ENCODE results near the gene ZBTB18.
A peak's percentile ranks its signal among the peaks of the same experiment; 100 is the strongest.

The ZBTB18 gene

DNA sequence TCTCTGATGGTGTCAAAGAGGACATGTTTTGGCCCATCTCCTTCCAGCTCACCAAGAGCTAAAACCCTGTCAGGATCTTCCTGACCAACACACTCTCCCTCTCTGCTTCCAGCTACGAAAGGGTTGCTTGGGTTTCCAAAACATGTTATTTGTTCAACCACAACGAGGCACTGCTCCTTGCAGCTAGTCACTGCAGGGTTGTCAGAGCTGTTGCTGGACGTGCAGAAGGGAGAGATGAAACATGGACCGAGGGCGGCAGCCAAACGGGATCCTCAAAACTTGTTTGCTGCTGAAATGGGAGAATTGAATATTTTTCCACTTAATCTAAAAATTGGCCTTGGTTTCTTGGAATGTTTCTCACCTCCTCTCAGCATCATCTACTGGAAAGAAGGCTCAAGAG, 12.4 kb downstream of the ZBTB18 start:
- DNase-seq (ENCODE audit: low read depth) = no peak

DNA sequence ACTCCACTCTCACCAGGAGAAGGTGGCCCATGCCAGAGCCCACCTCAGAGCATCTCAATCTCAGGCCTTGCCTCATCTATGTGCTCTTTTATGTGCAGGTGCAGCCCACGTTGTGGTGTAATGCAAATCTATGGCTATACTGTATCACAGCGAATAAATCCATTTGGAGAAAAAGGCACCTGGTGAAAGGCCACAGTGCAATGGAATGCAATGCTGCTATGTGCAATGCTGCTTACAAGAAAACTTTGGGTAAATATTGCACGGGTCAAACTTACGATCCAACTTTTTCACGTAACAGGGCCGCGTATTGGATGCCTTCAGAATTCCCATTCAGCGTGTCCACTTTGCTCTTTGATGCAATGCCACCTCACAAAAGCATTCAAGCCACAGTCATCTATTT, 13.5 kb downstream of the ZBTB18 start:
- no peak for DNase-seq (ENCODE audit: low read depth)

DNA sequence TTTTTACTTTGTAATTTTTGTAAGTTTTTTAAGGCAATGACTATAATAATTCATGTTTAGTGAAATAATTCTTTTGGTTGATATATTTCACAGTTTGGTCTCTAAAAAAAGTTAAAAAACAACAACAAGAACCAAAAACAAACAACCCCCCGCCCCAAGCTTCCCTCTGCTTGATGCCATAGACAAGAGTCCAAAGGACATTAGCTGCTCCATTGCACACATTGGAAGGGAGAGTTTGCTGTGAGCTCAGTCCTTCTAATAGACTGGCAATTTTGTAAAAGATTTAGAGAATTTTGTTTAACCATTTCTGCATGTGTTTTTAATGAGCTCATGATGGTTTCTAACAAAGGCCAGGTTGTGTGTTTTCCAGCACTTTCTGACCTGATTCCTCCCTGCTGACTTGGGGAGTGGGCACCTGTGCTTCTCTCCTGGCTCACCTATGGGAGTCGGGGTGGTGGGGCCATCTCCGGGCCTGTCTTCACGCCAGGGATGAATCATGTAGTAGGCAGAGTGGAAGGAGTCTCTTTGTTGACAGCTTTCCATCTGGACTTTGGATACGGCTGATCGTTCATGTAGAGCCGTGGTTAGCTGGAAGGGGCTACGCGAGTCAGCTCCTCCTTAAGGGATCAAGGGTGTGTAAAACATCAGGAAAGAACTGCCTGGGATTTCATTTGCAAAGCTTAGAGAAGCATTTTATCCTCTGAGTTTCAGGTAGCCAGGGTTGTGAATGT, 14.1 kb downstream of the ZBTB18 start:
- DNase-seq (ENCODE audit: low read depth) = no peak

DNA sequence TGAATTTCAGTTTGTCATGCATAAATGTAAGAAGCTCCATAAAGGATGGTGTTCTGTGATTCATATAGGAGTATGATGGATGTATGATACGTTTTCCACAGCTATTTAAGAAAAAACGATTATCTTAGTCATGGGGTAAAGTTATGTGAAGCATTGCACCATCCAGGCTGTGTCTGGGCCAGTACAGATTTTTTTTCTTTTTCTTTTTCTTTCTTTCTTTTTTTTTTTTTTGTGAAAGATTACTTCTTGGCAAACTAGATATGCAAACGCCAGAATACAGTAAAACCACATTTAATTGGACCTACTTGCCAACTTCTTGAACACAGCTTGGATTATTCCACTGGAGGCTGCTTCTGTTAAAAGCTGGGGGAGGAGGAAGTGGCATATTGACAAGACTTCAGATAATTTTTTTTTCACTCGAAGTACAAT, 14.9 kb downstream of the ZBTB18 start:
- DNase-seq (ENCODE audit: low read depth) = peak; percentile 95

DNA sequence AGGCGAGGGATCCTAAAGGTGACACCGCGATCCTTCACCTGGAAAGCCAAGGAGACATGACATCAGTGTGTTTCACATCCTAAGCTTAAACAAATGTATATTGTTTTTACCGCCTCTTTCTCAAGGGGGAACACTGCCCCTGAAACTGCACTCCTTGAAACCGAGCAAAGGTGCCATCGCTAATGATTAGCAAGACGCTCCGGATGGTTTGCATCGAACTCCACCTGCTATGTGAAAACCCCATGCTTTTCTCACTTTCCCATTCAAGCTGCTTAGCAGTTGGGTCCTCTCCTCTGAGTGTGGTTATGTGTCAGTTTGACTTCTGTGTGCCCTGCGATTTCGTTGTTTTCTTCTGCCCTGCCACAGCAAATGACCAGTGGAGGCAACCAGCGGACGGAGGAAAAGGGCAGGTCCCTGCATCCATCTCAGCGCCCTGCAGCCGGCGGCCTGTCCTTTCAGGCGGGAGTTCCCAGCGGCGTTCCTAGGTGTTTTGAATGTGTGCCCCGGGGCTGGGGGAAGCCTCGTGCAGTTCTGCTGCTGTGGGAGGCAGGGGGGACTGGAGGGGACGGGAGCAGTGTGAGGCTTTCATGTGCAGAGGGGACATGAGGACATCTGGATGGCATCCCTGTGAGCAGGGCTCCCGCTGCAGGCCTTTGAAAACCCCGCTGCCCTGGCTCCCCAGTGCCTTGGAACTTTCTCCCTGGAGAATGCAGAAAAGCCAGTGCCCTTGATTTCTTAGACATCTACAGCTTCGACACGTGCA, 16.1 kb downstream of the ZBTB18 start:
- DNase-seq (ENCODE audit: low read depth) = no peak

DNA sequence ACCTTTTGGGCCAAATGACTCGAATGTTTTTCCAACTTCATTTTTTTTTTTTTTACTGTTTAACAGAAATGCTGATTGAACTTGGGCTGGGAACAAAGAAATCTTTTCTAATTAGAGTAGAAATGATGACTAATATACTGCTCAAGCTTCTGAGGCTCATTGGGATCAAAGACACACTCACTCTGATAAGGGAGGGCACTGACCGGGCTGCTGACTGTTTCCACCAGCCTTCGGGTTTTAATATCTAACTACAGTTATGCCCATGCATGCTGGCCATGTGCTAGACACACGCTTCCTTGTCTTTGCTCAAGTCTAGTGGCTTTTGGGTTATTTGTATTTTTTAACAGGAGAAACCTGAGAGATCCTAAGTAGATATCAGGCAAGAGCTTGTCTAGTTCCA, 16.8 kb downstream of the ZBTB18 start:
- peak; percentile 52 for DNase-seq (ENCODE audit: low read depth)

DNA sequence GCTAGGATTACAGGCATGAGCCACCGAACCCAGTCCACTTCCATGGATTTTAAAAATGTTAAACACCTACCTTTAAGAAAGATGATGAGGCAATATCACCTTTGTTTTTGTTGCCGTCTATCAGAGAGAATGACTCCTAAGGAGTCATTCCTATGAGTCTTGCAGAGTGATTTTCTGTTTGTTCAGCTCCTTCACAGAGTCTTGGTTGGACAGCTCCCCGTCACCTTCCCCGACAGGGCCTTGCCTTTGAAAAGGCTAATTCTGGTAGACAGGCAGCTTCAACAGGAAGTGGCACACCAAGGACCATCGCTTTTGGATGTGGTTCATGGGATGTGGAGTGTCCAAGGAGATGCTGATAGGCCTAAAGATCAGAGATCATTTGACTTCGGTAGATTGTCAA, 17.5 kb downstream of the ZBTB18 start:
- DNase-seq (ENCODE audit: low read depth) = no peak

DNA sequence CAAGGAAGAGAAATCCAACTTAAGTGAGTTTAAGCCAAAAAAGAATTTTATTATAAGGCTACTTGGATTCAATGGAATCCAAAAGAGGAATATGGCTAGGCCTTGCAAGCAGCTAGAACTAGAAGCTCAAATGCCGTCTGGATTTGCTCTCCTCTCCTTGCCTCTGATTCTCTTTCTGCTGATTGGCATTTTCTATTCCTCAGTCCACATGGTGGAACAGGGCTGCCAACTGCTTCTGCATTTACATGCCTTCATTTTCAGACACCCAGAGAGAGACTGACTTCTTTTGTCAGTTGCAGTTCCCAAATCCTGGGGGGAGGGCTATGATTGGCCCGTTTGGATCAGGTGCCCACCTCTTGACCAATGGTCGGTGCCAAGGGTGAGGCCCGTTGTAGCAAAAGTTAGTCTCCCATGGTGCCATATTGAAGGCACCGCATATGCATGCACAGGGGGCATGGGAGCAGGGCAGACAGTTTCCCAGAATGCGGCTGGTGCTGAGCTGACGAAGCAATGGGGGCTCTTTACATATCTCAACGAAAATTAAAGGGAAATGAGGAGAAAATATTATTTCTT, 18.3 kb downstream of the ZBTB18 start:
- no peak for DNase-seq (ENCODE audit: low read depth)

DNA sequence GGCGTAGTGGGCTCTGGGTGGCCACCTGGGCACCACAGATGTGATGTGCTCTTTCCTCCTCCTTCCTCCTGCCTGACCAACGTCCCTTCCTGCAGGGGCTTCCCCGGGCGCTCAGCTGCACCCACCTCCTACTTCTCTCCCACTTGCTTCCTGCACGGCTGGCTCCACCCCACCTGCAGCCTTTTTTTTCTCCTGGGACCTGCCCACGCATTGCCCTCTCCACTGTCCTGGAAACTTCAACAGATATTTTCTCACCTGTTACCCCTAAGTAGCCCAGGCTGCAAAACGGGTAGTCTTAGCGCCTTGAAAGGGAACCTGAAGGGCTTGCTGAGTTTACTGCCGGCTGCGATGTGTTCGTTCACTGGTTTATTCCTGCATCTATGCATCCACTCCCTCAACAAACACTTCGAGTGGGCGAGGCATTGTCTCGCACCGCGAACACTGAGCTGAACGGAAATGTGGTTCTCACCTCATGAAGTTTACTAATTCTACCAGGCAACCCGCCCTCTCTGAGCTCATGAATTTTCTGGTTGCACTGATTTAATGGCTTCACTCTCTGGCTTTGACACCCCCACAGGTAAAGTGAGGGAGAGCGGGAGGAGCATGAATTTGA, 23.6 kb downstream of the ZBTB18 start:
- DNase-seq (ENCODE audit: low read depth) = no peak

DNA sequence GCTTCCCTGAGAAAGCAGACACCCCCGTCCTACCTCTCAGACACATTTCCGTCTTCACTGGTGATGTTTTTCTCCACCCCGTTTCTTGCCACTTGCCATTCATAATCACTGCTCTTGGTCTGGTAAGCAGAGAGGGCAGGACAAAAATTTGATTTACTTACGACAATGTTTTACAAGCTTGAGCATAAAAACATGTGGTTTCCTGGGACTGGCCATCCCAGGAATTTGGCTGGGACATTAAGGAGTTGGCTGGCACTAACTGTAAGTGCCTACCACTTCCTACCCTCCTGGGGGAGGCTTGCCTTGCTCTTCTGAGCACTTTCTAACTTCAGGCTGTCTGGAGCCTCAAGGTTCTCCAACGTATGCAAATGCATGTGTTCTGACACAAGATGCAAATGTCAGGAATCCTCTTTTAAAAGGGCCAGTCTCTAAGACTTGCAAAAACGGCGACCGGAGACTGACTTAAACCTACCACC, 24.2 kb downstream of the ZBTB18 start:
- no peak for DNase-seq (ENCODE audit: low read depth)

DNA sequence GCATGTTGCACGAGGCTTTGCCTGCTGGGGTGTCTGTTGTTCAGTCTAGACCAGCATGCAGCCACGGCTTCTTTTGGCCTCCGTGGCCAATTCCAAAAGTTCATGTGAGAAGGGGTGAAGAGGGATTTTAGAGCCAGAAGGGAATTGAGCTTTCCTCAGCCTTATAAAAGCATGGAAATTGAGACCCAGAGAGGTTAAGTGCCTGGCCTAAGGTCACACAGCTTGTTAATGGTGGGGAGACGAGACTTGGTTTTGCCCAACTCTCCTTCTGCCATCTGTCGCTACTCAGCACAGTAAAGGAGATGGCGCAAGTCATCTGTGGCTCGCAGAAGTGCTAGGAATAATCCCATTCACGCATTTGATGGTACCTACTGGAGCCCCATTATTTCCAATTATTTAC, 25.7 kb downstream of the ZBTB18 start:
- no peak for DNase-seq (ENCODE audit: low read depth)

DNA sequence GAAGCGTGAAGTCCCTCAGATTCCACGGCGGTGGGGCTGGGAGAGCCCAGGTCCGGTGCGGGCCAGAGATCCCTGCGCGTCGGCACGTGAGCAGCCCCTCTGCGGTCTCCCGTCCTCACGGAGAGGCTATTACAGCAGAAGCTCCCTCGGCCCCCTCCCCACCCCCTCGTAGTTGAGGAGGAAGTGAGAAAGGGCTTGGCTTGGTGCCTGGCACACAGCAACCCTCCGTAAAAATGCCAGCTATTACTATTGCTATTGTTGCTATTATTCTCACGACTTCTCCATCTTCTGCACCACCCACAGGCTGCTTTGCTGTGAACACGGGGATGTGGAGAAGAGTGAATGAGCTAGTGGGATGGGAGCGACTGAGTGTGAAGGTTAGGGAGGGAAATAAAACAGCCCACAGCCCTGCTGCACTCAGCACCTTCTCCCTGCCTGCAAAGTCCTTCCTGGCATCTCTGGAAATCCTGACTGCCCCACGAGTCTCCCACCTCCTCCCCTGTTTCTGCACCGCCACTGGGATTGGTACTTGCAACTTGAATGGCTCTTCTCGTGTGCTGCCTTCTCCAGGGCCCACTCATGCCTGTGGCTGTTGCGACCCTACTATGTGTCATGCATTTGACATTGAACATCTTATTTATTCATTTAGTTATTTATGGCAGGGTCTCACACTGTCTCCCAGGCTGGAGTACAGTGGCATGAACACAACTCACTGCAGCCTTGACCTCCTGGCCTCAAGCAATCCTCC, 26.6 kb downstream of the ZBTB18 start:
- DNase-seq (ENCODE audit: low read depth) = no peak

DNA sequence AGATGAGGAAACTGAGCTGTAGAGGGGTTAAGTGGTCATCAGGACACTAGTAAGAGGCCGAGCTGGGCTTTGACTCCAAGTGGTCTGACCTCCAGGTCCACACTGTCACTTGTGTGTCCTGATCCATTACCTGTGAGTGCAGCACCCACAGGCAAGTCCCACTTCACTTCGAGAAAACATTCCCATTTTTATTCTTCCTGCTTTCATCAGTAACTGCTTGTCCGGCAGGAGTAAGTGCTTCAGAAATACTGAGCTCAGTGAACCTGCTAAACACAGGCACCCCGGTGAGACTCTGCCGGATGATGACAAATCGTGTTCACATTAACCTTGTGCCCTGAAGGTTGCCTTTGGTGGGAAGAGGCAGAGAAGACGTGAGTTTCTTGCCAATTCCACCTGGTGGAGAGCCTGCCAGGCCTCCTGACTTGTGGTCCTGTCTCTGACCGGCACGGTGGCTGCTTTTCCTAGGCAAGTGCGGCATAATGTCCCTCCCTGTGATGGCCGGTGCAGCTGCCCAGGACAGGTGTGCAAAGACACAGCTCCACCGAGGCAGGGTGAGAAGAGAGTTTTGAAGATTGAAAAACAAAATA, 29.4 kb downstream of the ZBTB18 start:
- no peak for DNase-seq (ENCODE audit: low read depth)

DNA sequence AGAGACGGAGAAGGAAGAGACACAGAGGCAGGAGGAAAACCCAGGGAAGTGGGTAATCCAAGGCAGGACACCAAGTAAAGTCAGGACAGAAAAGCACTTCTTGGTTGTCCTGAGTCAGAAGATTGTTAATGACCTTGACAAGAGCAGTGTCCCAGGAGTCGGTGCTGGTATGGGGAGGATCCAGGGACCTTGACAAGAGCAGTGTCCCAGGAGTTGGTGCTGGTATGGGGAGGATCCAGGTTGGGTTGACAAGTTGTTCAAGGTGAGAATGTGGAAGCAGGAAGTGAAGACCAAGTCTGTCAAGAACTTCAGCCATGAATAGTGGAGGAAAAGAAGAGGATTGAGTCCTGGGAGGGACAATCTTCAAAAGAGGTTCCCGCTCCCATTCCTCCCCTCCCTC, 31.9 kb downstream of the ZBTB18 start:
- no peak for DNase-seq (ENCODE audit: low read depth)

DNA sequence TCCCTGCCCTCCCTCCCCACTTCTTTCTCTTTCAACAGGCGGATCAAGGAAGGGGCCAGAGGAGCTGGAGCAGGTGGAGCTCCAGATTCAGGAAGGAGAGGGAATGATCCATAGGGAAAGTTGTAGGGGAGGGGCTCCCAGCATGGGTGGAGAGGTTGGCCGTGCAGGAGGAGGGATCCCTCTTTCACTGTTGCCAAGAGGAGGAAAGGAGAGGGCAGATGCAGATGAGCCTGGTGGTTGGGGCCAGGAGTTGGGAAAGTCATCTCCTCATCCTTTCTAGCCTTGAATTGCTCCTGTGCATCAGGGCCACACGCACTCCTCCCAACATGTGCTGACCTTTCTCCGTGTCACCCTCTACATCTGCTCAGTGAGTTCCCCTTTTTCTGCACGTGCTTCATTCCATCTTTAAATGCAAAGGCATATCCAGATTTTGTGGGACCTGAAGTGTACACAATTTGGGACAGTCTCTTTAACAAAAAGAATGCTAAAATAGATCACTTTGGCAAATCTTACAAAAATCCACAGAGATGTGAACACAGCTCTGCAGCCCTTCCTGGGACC, 32.4 kb downstream of the ZBTB18 start:
- DNase-seq (ENCODE audit: low read depth) = no peak

DNA sequence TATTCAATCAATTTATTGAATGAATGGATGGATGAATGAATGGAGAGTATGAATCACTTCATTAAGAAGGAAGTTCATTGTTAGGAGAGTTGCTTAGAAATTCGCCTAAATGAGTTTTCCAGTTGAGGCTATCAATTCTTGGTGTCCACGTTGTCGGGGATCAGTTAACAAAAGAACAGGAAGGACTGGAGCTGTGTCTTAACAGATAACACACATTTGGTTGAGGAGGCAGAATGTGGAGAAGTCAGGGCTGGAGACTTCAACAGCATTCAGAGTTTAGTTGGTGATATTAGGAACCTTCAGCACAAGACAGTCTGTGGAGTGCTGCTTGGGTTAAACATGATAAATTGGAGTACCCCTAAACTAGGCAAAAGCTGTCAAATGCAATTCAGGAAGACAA, 33.7 kb downstream of the ZBTB18 start:
- DNase-seq (ENCODE audit: low read depth) = no peak

DNA sequence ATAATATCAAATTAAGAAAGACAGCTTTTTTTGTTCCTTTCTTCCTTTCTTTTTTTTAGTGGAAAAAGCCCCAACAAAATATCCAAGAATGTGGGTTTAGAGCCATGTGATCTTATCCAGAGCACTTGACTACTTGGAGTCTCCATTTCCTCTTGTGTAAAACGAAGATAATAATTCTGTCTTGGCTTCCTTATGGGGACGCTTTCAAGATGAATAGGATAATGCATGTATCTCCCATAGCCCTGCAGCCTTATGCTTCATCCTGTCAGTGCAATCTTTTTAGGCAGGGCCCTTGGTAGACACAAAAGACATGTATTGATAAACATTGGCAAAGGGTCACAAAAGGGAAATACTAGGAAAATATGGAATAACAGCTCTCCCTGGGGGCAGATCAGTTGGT, 34.8 kb downstream of the ZBTB18 start:
- DNase-seq (ENCODE audit: low read depth) = no peak

DNA sequence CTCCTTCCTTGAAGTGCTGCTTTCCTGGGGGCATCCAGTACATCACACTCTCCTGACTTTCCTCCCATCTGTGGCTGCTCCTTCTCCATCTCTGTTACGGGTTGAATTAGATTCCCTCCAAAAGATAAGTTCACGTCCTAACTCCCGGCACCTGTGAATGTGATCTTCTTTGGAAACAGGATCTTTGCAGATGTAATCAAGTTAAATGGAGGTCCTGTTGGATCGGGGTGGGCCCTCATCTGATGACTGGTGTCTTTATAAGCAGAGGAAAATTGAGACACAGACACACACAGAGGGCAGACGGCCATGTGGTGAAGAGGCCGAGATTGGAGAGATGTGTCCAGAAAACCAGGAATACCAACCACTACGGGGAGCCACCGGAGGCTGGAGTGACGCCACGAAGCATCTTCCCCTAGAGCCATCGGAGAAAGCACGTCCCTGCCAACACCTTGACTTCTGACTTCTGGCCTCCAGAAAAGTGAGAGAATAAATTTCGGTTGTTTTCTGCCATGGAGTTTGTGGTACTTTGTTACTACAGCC, 36.0 kb downstream of the ZBTB18 start:
- DNase-seq (ENCODE audit: low read depth) = no peak

DNA sequence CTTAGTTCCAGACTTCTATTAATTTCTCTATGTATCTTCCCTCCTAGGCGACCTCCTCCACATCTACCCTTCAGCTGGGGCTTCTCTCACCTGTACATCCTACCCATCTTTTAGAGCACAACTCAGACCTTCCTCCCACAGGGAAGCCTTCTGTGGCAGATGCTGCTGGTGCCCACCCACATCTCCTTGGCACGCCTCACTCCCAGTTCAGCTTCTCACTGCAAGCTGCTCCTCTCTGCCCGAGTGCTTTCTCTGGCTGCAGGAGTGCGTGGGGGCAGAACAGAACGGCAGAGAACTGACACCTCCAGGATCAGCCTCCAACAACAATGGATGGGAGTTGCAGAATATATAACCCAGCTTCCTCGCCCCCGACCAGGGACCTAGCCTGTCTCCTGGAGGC, 36.5 kb downstream of the ZBTB18 start:
- DNase-seq (ENCODE audit: low read depth) = no peak

DNA sequence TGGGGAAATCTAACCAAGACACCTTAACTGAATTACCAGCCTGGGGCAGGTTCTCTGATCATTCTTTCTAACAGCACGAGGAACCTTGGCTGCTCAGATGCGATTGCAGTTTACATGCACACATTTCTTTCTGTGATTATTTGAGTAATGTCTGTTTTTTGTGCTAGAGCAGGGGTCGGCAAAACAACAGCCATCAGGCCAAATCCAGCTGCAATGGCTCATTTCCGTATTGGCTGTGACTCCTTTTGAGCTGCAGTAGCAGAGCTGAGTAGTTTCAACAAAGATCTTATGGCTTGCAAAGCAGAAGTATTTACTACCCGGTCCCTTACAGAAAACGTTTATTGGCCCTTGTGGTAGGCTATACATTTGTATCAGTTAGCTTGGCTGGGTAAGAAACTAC, 37.1 kb downstream of the ZBTB18 start:
- DNase-seq (ENCODE audit: low read depth) = no peak

DNA sequence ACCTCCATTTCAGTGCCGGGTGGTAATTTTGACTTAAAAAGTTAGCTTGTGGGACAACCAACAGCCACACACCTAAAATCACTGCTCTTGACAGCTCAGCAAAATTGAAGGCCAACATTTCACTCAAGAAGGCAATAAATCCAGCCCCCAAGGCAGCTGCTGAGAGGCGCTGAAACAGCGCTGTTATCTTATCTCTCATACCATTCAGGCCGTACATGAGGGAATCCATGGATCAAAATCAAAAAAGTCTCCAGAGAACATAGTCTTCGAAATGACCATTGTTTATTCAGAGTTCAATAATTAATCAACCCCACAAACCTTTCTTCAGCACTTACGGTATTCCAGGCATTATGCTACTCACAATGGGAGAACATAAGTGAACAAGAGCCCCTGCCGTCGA, 38.5 kb downstream of the ZBTB18 start:
- DNase-seq (ENCODE audit: low read depth) = peak; percentile 62
